Measurements from ENCODE around the gene ABI3. TPM values are rescaled to one million over a fixed set of nuclear protein-coding genes. Genes with fewer than 3 reads are reported as not detected.

ABI3 gene
- polyA plus RNA-seq, 1 donor from 2014 or later = not detected

DNA sequence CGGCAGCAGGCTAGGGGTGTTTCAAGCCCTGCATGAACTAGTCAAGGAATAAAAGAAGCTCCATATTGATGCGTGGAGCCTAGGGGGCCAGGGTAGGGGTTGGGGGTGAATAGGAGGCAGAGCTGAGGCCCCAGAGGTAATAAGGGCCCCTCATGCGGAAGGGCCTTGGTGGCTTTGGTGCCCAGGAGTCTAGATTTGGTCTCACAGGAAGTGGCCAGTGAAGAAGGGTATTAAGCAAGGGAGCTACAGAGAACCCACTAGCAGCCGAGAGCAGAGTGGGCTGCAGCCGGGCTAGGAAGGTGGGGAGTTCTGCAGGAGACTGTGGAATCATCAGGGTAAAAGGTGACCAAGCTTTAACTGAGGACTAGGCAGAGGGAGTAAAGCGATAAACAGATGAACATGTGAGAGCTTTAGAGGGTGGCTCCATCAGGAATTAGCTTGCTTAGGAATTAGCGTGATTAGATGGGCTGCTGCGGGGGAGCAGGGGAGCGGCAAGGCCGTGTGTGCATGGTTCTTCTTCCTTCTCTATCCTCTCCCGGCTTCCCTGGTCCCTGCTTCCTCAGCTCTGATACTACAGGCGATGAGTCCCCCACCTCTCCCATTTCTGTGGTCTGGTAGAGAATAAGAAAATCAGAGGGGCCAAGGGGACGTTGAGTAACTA lies 10.0 kb upstream of the ABI3 start:
- Histone ChIP-seq H3K4me3 (ENCODE audit: low read length) (no peak overlapping the region), H3K9ac (ENCODE audit: low read length) (no peak overlapping the region), H3K9me2 (ENCODE audit: insufficient read depth, low read length) (no peaks in the 10 kb centered on the region), H4K20me1 (ENCODE audit: insufficient read depth) (no peaks in the 10 kb centered on the region), H3K79me2 (replicated peaks; ENCODE audit: insufficient read depth, low read length) (no peaks in the 10 kb centered on the region), H2AFZ (ENCODE audit: low read depth, low read length) (no peak overlapping the region), H3K4me2 (ENCODE audit: low read length) (no peak overlapping the region), H3K27ac (ENCODE audit: low read length) (no peak overlapping the region), H3F3A (ENCODE audit: insufficient read depth, low read length, poor library complexity, severe bottlenecking) (no peaks in the 10 kb centered on the region), H3K27me3 (ENCODE audit: insufficient read depth, low read depth, low read length) (no peaks in the 10 kb centered on the region), H3K9me3 (ENCODE audit: low read length) (no peaks in the 10 kb centered on the region), H3K36me3 (ENCODE audit: insufficient read depth, low read length) (no peaks in the 10 kb centered on the region)
- TF ChIP-seq EZH2 (IDR thresholded peaks at IDR 0.05; ENCODE audit: borderline replicate concordance, insufficient read depth, low read length, poor library complexity, severe bottlenecking) = no peak

DNA sequence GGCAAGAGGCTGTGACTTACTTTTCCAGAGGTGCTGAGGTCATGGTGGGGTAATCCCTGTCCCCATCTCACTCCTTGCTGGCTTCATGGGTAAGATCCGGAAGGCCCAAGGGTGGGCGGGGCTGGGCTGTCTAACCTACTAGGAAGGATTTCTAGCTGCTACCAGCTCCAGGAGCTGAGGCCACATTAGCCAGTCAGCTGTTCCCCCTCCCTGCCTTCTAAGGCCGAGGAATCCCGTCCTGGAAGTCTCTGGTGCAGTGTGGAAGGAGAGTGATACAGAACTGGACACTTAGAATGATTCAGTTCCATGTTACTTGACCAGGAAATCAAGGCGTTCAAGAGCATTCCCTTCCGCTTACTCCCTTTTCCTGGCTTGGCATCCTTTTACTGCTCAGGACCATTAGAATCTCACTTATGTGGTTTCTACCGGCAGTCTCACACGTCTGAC lies 9.0 kb upstream of the ABI3 start:
- Histone ChIP-seq H3K9ac (ENCODE audit: low read length) (no peak overlapping the region), H3K9me2 (ENCODE audit: insufficient read depth, low read length) (no peaks in the 10 kb centered on the region), H3F3A (ENCODE audit: insufficient read depth, low read length, poor library complexity, severe bottlenecking) (no peaks in the 10 kb centered on the region), H3K9me3 (ENCODE audit: low read length) (no peaks in the 10 kb centered on the region), H4K20me1 (ENCODE audit: insufficient read depth) (no peaks in the 10 kb centered on the region), H3K4me3 (ENCODE audit: low read length) (no peak overlapping the region), H3K79me2 (replicated peaks; ENCODE audit: insufficient read depth, low read length) (no peaks in the 10 kb centered on the region), H3K27ac (ENCODE audit: low read length) (no peak overlapping the region), H3K27me3 (ENCODE audit: insufficient read depth, low read depth, low read length) (no peaks in the 10 kb centered on the region), H2AFZ (ENCODE audit: low read depth, low read length) (no peak overlapping the region), H3K36me3 (ENCODE audit: insufficient read depth, low read length) (no peaks in the 10 kb centered on the region), H3K4me2 (ENCODE audit: low read length) (no peak overlapping the region)
- TF ChIP-seq, protein P1, sequence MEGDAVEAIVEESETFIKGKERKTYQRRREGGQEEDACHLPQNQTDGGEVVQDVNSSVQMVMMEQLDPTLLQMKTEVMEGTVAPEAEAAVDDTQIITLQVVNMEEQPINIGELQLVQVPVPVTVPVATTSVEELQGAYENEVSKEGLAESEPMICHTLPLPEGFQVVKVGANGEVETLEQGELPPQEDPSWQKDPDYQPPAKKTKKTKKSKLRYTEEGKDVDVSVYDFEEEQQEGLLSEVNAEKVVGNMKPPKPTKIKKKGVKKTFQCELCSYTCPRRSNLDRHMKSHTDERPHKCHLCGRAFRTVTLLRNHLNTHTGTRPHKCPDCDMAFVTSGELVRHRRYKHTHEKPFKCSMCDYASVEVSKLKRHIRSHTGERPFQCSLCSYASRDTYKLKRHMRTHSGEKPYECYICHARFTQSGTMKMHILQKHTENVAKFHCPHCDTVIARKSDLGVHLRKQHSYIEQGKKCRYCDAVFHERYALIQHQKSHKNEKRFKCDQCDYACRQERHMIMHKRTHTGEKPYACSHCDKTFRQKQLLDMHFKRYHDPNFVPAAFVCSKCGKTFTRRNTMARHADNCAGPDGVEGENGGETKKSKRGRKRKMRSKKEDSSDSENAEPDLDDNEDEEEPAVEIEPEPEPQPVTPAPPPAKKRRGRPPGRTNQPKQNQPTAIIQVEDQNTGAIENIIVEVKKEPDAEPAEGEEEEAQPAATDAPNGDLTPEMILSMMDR (IDR thresholded peaks at IDR 0.05; ENCODE audit: poor library complexity, severe bottlenecking) = no peak

DNA sequence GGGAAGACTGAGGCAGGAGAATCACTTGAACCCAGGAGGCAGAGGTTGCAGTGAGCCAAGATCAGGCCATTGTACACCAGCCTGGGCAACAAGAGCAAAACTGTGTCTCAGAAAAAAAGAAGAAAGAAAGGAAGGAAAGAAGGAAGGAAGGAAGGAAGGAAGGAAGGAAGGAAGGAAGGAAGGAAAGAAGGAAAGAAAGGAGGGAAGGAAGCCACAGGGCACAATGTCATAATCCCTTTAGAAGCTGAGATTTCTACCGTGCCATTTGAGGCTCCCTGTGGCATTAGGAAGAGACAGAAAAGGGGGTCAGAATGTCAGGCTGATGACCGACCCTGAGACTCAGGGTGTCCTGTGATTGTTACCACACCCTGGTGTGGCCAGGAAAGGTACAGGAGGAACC lies 6.7 kb upstream of the ABI3 start:
- Histone ChIP-seq H3K79me2 (replicated peaks; ENCODE audit: insufficient read depth, low read length) (no peaks in the 10 kb centered on the region), H3K4me3 (ENCODE audit: low read length) (no peak overlapping the region), H3K4me2 (ENCODE audit: low read length) (no peak overlapping the region), H3K27ac (ENCODE audit: low read length) (no peak overlapping the region), H2AFZ (ENCODE audit: low read depth, low read length) (no peak overlapping the region), H3K36me3 (ENCODE audit: insufficient read depth, low read length) (no peaks in the 10 kb centered on the region), H3K9me3 (ENCODE audit: low read length) (no peaks in the 10 kb centered on the region), H3F3A (ENCODE audit: insufficient read depth, low read length, poor library complexity, severe bottlenecking) (no peaks in the 10 kb centered on the region), H3K9me2 (ENCODE audit: insufficient read depth, low read length) (no peaks in the 10 kb centered on the region), H4K20me1 (ENCODE audit: insufficient read depth) (no peaks in the 10 kb centered on the region), H3K9ac (ENCODE audit: low read length) (no peak overlapping the region), H3K27me3 (ENCODE audit: insufficient read depth, low read depth, low read length) (no peaks in the 10 kb centered on the region)
- TF ChIP-seq, protein P1 (IDR thresholded peaks at IDR 0.05; ENCODE audit: poor library complexity, severe bottlenecking) = no peak
- TF ChIP-seq, protein P2, sequence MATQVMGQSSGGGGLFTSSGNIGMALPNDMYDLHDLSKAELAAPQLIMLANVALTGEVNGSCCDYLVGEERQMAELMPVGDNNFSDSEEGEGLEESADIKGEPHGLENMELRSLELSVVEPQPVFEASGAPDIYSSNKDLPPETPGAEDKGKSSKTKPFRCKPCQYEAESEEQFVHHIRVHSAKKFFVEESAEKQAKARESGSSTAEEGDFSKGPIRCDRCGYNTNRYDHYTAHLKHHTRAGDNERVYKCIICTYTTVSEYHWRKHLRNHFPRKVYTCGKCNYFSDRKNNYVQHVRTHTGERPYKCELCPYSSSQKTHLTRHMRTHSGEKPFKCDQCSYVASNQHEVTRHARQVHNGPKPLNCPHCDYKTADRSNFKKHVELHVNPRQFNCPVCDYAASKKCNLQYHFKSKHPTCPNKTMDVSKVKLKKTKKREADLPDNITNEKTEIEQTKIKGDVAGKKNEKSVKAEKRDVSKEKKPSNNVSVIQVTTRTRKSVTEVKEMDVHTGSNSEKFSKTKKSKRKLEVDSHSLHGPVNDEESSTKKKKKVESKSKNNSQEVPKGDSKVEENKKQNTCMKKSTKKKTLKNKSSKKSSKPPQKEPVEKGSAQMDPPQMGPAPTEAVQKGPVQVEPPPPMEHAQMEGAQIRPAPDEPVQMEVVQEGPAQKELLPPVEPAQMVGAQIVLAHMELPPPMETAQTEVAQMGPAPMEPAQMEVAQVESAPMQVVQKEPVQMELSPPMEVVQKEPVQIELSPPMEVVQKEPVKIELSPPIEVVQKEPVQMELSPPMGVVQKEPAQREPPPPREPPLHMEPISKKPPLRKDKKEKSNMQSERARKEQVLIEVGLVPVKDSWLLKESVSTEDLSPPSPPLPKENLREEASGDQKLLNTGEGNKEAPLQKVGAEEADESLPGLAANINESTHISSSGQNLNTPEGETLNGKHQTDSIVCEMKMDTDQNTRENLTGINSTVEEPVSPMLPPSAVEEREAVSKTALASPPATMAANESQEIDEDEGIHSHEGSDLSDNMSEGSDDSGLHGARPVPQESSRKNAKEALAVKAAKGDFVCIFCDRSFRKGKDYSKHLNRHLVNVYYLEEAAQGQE (IDR thresholded peaks at IDR 0.05; ENCODE audit: borderline replicate concordance) = no peak
- TF ChIP-seq EP300 (conservative IDR thresholded peaks at IDR 0.05; ENCODE audit: poor library complexity, severe bottlenecking) (no peak), EZH2 (IDR thresholded peaks at IDR 0.05; ENCODE audit: borderline replicate concordance, insufficient read depth, low read length, poor library complexity, severe bottlenecking) (no peak), MXI1 (conservative IDR thresholded peaks at IDR 0.05; ENCODE audit: poor library complexity, severe bottlenecking) (no peak), TAF1 (IDR thresholded peaks at IDR 0.05; ENCODE audit: low read depth) (no peak), POLR2AphosphoS5 (IDR thresholded peaks at IDR 0.05) (no peak), RAD21 (conservative IDR thresholded peaks at IDR 0.05) (no peak), SMC3 (conservative IDR thresholded peaks at IDR 0.05; ENCODE audit: poor library complexity) (no peak)
